ENCODE measurements around the gene BECN2.

BECN2 gene

DNA sequence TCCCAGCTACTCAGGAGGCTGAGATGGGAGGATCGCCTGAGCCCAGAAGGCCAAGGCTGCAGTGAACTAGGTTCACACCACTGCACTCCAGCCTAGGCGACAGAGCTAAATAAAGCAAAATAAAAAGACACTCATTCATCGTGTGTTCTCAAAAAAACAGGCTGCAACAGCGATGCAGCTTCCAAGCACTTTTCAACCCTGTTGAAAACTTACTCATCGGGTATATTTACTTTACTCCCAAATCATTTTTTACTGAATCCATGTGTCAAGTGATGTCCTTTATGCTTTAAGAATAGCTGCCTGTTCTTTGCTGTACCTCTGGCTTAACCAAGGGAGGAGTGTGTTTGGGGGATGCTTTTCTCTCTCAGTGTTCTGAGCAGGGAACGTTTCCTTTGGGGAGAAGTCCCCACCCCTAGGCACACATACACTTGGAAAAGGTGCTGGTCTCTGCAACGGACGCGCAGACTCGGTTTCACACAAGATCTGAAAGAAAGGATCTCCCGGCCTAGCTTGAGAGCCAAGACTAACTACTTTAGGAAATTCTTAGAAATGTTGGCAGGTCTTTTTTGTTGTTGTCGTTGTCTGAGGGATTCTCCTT lies 39.9 kb downstream of the BECN2 start:
- Mint-ChIP-seq H3K27ac (peak overlapping the region; percentile 77), H3K27me3 (peaks cover 22% of the 10 kb centered on the region), H3K9me3 (no peaks in the 10 kb centered on the region), H3K36me3 (ENCODE audit: low read depth) (no peaks in the 10 kb centered on the region), H3K4me3 (no peak overlapping the region), H3K4me1 (ENCODE audit: low read depth) (peaks cover 29% of the 10 kb centered on the region)
- intact Hi-C loops (cut with micrococcal nuclease) = loop anchor here (10.0 kb wide), 1 partner anchor 473 kb away; no protein-coding TSS in a partner anchor

DNA sequence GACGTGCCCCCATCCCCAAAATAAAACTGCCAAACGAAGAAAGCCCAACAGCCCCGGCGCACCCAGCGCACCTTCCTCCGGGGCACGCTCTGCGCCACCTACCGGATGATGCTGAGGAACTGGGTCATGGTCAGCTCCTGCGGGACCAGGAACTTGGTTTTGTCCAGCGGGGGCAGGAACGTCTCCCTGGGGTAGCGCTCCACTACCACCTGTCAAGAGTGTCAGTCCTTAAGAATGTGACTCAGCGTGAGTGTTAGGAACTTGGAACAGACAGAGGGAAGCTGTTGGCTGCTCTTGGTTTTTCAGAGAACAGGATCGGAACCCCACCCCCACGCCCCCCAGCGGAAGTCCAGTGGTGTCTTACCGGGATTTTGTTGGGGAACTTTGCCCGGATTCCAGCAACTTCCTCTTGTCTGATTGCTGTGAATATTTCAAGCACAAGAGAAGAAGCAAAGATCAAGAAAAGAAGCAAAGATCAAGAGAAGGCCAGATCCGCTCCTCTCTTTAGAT lies 40.9 kb downstream of the BECN2 start:
- Mint-ChIP-seq H3K4me3 (peak overlapping the region; percentile 68), H3K27ac (peak overlapping the region; percentile 77), H3K9me3 (no peaks in the 10 kb centered on the region), H3K4me1 (ENCODE audit: low read depth) (peaks cover 29% of the 10 kb centered on the region), H3K36me3 (ENCODE audit: low read depth) (no peaks in the 10 kb centered on the region), H3K27me3 (peaks cover 19% of the 10 kb centered on the region)
- intact Hi-C loops (cut with micrococcal nuclease) = loop anchor here (10.0 kb wide), 1 partner anchor 474 kb away; no protein-coding TSS in a partner anchor

DNA sequence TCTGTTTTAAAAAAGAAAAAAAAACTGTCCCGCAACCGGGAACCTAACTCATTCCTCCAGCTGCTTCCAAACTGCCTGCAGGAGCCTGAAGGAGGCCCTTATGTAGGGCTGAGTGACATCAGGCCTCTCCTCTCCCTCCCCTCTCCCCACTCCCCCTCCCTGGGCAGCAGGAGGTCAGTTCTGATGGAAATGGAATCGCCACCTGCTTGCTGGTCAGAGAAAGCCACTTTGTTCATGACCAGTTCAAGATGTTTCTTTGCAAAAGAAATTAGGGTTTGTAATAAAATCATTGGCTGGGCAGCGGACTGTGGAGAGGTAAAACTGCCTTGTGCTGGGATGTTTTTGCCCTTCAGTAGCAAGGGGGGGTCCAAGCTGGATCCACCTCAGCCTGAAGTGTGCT lies 41.5 kb downstream of the BECN2 start, which contains the start of gene MAP1LC3C:
Gene MAP1LC3C (minus strand): TSS at position 73 of the 400 bp plus-strand sequence. CDS start 90 bp downstream, outside the sequence.
- Mint-ChIP-seq H3K4me1 (ENCODE audit: low read depth) (peaks cover 29% of the 10 kb centered on the region), H3K27ac (peak within 1 kb of the TSS; percentile 77), H3K4me3 (peak within 1 kb of the TSS; percentile 68), H3K27me3 (peaks cover 15% of the 10 kb centered on the region), H3K36me3 (ENCODE audit: low read depth) (no peaks in the 10 kb centered on the region), H3K9me3 (no peaks in the 10 kb centered on the region)
- intact Hi-C loops (cut with micrococcal nuclease) = loop anchor here (10.0 kb wide), 1 partner anchor 474 kb away; no protein-coding TSS in a partner anchor

DNA sequence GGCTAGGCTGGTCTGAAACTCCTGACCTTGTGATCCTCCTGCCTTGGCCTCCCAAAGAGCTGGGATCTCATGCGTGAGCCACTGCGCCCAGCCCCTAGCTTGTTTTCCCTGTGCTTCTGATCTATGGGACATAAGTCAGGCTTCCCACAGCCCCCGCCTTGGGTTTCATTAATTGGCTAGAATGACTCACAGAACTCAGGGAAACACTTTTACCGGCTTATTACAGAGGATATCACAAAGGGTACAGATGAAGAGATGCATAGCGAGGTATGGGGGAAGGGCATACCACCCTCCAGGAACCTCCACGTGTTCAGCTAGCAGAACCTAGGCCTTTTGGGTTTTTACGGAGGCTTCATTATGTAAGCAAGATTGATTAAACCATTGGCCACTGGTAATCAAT lies 42.9 kb downstream of the BECN2 start:
- no peak overlapping the region for H3K27ac Mint-ChIP-seq
- no peak overlapping the region for H3K4me3 Mint-ChIP-seq
- no peaks in the 10 kb centered on the region for H3K9me3 Mint-ChIP-seq
- H3K27me3 Mint-ChIP-seq = peaks cover 15% of the 10 kb centered on the region
- H3K4me1 Mint-ChIP-seq (ENCODE audit: low read depth) = peaks cover 29% of the 10 kb centered on the region
- H3K36me3 Mint-ChIP-seq (ENCODE audit: low read depth) = no peaks in the 10 kb centered on the region
- intact Hi-C loops (cut with micrococcal nuclease) = no loop called here

DNA sequence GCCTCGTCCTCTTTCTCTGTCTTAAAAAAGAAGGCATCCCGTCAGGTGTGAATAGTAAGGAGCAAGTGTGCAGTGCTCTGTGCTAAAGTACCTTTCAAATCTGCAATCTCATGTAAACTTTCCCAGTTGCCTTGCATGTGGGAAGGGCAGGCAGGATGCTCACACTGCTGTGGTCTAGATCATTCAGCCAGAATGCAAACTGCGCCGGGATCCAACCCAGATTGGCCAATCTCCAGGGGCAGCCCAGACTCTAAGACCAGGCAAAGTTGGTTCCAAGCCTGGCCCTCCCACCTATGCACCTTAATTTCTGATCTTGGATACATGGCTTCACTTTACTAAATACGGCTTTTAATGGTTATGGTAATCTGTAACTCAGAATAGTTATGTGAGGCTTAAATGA lies 44.5 kb downstream of the BECN2 start:
- intact Hi-C loops (cut with micrococcal nuclease) = no loop called here
- Mint-ChIP-seq H3K9me3 (no peaks in the 10 kb centered on the region), H3K27me3 (peaks cover 15% of the 10 kb centered on the region), H3K27ac (no peak overlapping the region), H3K36me3 (ENCODE audit: low read depth) (no peaks in the 10 kb centered on the region), H3K4me1 (ENCODE audit: low read depth) (peaks cover 29% of the 10 kb centered on the region), H3K4me3 (no peak overlapping the region)

DNA sequence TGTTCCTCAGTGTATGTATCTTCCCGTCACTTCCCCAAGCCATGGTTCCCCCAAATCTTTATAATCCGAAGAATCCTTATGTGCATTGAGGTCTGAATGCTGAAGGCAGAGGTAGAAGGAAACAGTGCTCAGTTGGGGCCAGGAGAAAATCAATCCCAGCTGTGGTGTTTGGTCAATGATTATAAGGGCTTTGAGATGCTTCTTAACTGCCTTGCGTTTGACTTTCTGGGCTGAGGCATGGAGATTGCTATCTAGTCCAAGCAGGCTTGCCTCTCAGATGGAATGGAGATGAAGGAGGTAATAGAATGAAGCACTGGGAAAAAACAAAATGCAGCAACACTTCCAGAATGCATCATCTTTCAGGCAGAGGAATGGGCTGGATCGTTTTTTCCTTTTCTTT lies 44.9 kb downstream of the BECN2 start:
- Mint-ChIP-seq H3K27ac (no peak overlapping the region), H3K9me3 (no peaks in the 10 kb centered on the region), H3K36me3 (ENCODE audit: low read depth) (no peaks in the 10 kb centered on the region), H3K4me1 (ENCODE audit: low read depth) (peaks cover 29% of the 10 kb centered on the region), H3K27me3 (peaks cover 16% of the 10 kb centered on the region), H3K4me3 (no peak overlapping the region)
- intact Hi-C loops (cut with micrococcal nuclease) = no loop called here

GRCh38 chr1:242004751-242005495 lies 47.4 kb downstream of the BECN2 start:
- no peaks in the 10 kb centered on the region for H3K36me3 Mint-ChIP-seq (ENCODE audit: low read depth)
- H3K27ac Mint-ChIP-seq = peak overlapping the region; percentile 13
- no peaks in the 10 kb centered on the region for H3K9me3 Mint-ChIP-seq
- H3K4me3 Mint-ChIP-seq = no peak overlapping the region
- H3K4me1 Mint-ChIP-seq (ENCODE audit: low read depth) = peaks cover 12% of the 10 kb centered on the region
- intact Hi-C loops (cut with micrococcal nuclease) = no loop called here
- peaks cover 28% of the 10 kb centered on the region for H3K27me3 Mint-ChIP-seq

DNA sequence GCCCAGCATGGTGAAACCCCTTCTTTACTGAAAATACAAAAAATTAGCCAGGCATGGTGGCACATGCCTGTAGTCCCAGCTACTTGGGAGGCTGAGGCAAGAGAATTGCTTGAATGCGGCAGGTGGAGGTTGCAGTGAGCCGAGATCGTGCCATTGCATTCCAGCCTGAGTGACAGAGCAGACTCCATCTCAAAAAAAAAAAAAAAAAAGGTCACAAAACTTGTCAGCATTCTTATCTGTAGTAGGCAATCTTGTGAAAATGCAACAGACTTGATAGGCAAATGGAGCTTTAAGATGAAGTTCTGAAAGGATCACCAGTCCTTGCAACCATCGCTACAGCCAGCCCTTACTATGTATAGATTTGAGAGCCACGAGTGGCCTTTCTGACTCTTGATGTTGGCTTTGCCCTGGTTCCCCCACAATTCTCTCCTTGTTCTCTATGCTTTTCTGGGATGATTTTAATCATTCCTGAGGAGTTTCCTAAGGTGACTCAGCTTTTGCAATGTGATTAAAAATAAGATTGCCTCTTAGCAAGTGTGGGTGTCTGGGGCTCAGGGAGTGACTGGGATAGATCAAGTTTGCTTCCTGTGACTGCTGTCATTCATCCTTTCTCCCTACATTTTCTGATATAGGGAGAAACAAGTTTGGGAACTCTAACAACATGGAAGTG lies 48.4 kb downstream of the BECN2 start:
- Mint-ChIP-seq H3K27me3 (peaks cover 30% of the 10 kb centered on the region), H3K4me1 (ENCODE audit: low read depth) (peaks cover 5% of the 10 kb centered on the region), H3K9me3 (no peaks in the 10 kb centered on the region), H3K36me3 (ENCODE audit: low read depth) (no peaks in the 10 kb centered on the region), H3K27ac (no peak overlapping the region), H3K4me3 (no peak overlapping the region)
- intact Hi-C loops (cut with micrococcal nuclease) = no loop called here

DNA sequence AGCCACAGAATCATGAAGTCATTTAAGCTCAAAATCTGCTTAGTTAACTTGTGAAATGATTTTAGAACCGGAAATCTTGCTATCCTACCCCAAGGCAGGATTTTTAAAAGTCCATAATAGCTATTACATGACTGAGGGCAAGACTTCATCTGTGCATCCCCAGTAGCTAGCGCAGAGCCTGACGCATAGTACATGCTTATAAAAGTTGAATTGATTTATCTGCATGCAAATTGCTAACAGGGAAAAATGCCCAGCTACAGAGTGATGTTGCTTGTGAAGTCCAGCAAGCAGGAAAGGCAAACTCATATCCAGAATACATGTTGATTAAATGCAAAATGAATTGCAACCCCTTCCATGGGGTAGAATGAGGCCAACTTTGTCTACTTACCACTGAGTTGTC lies 49.4 kb downstream of the BECN2 start:
- Mint-ChIP-seq H3K9me3 (no peaks in the 10 kb centered on the region), H3K27ac (no peak overlapping the region), H3K4me3 (no peak overlapping the region), H3K36me3 (ENCODE audit: low read depth) (no peaks in the 10 kb centered on the region), H3K27me3 (peaks cover 26% of the 10 kb centered on the region), H3K4me1 (ENCODE audit: low read depth) (peaks cover 4% of the 10 kb centered on the region)
- intact Hi-C loops (cut with micrococcal nuclease) = no loop called here
